ENCODE measurements around the gene PCSK4. TPM values are rescaled to one million over a fixed set of nuclear protein-coding genes. Genes with fewer than 3 reads are reported as not detected.
A peak's percentile ranks its signal among the peaks of the same experiment; 100 is the strongest.

PCSK4 gene
- total RNA-seq, 1 experiment from 2014 or later: 11.1 TPM

- POLR2A ChIA-PET: no interaction called here
- no peaks in the 10 kb centered on the region for H3K27me3 ChIP-seq (ENCODE audit: insufficient read depth, low read length)
- CTCF ChIA-PET: interaction anchor here (1.2 kb wide), 1 partner anchor 13 kb away, joined by 3 read pairs; no protein-coding TSS in a partner anchor
These were observed 13.2 kb upstream of the PCSK4 start for GRCh38 chr19:1503089-1503924.

More at GRCh38 chr19:1503089-1503924, 13.2 kb upstream of the PCSK4 start:
- no peak for DNase-seq (ENCODE audit: low read depth, low spot score)
- H2AFZ ChIP-seq (ENCODE audit: low read depth, low read length, poor library complexity, severe bottlenecking): peak overlapping the region; percentile 26
- peak; percentile 43 for ATAC-seq
- peak overlapping the region in 1 of 2 experiments; percentile 16; a peak in 1 of 4 replicates for H3K4me3 ChIP-seq (replicated peaks in 1 of 2; ENCODE audit: low read depth in 1 of 2, low read length in 2 of 2)
- H3K79me2 ChIP-seq (ENCODE audit: insufficient read depth, low read length): no peaks in the 10 kb centered on the region
- H3K9me2 ChIP-seq (ENCODE audit: insufficient read depth): no peaks in the 10 kb centered on the region
- peak overlapping the region; percentile 53 for H3K9ac ChIP-seq (ENCODE audit: low read length)
- no peaks in the 10 kb centered on the region for H3K9me3 ChIP-seq (ENCODE audit: control insufficient read depth in 1 of 2, insufficient read depth in 1 of 2, low read depth in 1 of 2, low read length in 2 of 2)
- H3K4me1 ChIP-seq (ENCODE audit: control insufficient read depth in 1 of 2, insufficient read depth in 2 of 2, low read length in 2 of 2): peaks cover 9 to 38% of the 10 kb centered on the region in 2 experiments
- H4K20me1 ChIP-seq (ENCODE audit: insufficient read depth): no peaks in the 10 kb centered on the region
- H3K27ac ChIP-seq (ENCODE audit: low read depth, low read length): peak overlapping the region; percentile 5; the same call in 1 of the 2 replicates
- TF ChIP-seq CTCF (IDR thresholded peaks at IDR 0.05 in 2 of 3, conservative IDR thresholded peaks at IDR 0.05 in 1 of 3; ENCODE audit: borderline replicate concordance in 1 of 3, insufficient read depth in 1 of 3, low read depth in 2 of 3, low read length in 2 of 3): peak in 2 of 3 experiments; percentile 74 to 84; a peak in 5 of 6 replicates
- peak; percentile 95 for TF ChIP-seq MAX (IDR thresholded peaks at IDR 0.05)
- peak; percentile 48 for TF ChIP-seq TCF7L2 (IDR thresholded peaks at IDR 0.05; ENCODE audit: borderline replicate concordance, extremely low read depth, insufficient read depth, insufficient read length)
- no peak for TF ChIP-seq EZH2 (IDR thresholded peaks at IDR 0.05)
- intact Hi-C loops (cut with micrococcal nuclease): no loop called here
- H3K36me3 ChIP-seq (ENCODE audit: control insufficient read depth in 1 of 2, insufficient read depth in 2 of 2, low read length in 2 of 2): no peaks in the 10 kb centered on the region
- H3K4me2 ChIP-seq (ENCODE audit: low read length): peak overlapping the region; percentile 62
- RAD21 ChIA-PET (ENCODE audit: low non-redundant PET in 1 of 2, low total read pairs in 2 of 2, uncharacterized antibody in 2 of 2, unreplicated experiment in 2 of 2): no interaction called here
- no TSS peak for BruUV-seq (replicated peaks)
